ENCODE data around the gene CLMP. TPM values are rescaled to one million over a fixed set of nuclear protein-coding genes. Genes with fewer than 3 reads are reported as not detected.

Gene CLMP
- total RNA-seq, 1 donor from 2014 or later: 6.6 TPM

DNA sequence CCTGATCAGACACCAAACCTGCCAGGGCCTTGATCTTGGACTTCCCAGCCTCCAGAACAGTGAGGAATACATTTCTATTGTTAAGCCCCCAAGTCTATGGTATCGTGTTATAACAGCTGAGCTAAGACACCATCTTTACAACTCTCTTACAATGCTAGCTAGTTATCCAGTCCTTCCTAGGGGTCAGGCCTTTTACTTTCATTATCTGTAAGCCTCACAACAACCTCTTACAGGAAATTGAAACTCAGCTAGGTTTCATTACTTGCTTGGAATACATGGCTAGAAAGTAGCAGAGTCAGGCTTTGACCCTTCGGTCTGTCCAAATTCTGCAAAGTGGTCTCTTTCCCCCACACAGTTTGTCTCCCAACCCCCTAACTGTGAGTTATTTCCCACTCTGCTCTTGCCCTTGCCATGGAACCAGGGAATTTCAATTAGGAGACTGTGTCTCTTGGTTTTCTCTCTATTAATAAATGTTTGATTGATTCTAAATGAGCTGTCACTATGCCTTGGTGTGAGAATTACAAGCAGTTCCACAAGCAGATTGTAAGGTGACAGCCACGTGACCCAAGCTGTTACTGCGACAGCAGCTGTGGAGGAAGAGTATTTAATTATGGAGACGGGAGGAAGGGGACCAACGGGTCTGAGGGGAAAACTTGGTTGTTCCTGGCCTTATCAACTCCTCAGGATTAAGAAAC lies 38.4 kb upstream of the CLMP start:
- H3K27me3 Mint-ChIP-seq (ENCODE audit: low read depth): peaks cover 3% of the 10 kb centered on the region
- H3K36me3 Mint-ChIP-seq (ENCODE audit: low read depth): no peaks in the 10 kb centered on the region
- DNase-seq (ENCODE audit: low spot score): no peak
- TF ChIP-seq CTCF (IDR thresholded peaks at IDR 0.05): no peak
- peaks cover 20% of the 10 kb centered on the region for H3K4me1 Mint-ChIP-seq (ENCODE audit: low read depth)
- no peak overlapping the region for H3K27ac Mint-ChIP-seq (ENCODE audit: unreplicated experiment)
- no peaks in the 10 kb centered on the region for H3K9me3 Mint-ChIP-seq (ENCODE audit: low read depth)
- H3K4me3 Mint-ChIP-seq (ENCODE audit: unreplicated experiment): no peak overlapping the region

- no peak for TF ChIP-seq CTCF (IDR thresholded peaks at IDR 0.05)
Observed at GRCh38 chr11:123231777-123232176, 36.7 kb upstream of the CLMP start.

GRCh38 chr11:123231256-123231655 lies 36.2 kb upstream of the CLMP start:
- no peak for DNase-seq (ENCODE audit: low spot score)
- Mint-ChIP-seq H3K4me1 (ENCODE audit: low read depth) (peaks cover 20% of the 10 kb centered on the region), H3K4me3 (ENCODE audit: unreplicated experiment) (no peak overlapping the region), H3K9me3 (ENCODE audit: low read depth) (no peaks in the 10 kb centered on the region), H3K27ac (ENCODE audit: unreplicated experiment) (no peak overlapping the region), H3K36me3 (ENCODE audit: low read depth) (no peaks in the 10 kb centered on the region), H3K27me3 (ENCODE audit: low read depth) (peaks cover 3% of the 10 kb centered on the region)
- no peak for TF ChIP-seq CTCF (IDR thresholded peaks at IDR 0.05)

More at GRCh38 chr11:123231777-123232176, 36.7 kb upstream of the CLMP start:
- no peak overlapping the region for H3K4me3 Mint-ChIP-seq (ENCODE audit: unreplicated experiment)
- no peaks in the 10 kb centered on the region for H3K36me3 Mint-ChIP-seq (ENCODE audit: low read depth)
- no peaks in the 10 kb centered on the region for H3K9me3 Mint-ChIP-seq (ENCODE audit: low read depth)
- no peak overlapping the region for H3K27ac Mint-ChIP-seq (ENCODE audit: unreplicated experiment)
- peaks cover 3% of the 10 kb centered on the region for H3K27me3 Mint-ChIP-seq (ENCODE audit: low read depth)
- DNase-seq (ENCODE audit: low spot score): no peak
- peaks cover 20% of the 10 kb centered on the region for H3K4me1 Mint-ChIP-seq (ENCODE audit: low read depth)

GRCh38 chr11:123230346-123230745 lies 35.3 kb upstream of the CLMP start:
- H3K4me3 Mint-ChIP-seq (ENCODE audit: unreplicated experiment): no peak overlapping the region

More at GRCh38 chr11:123230346-123230745, 35.3 kb upstream of the CLMP start:
- H3K36me3 Mint-ChIP-seq (ENCODE audit: low read depth): no peaks in the 10 kb centered on the region
- no peak for DNase-seq (ENCODE audit: low spot score)
- peaks cover 12% of the 10 kb centered on the region for H3K4me1 Mint-ChIP-seq (ENCODE audit: low read depth)
- TF ChIP-seq CTCF (IDR thresholded peaks at IDR 0.05): no peak
- no peak overlapping the region for H3K27ac Mint-ChIP-seq (ENCODE audit: unreplicated experiment)
- peaks cover 10% of the 10 kb centered on the region for H3K27me3 Mint-ChIP-seq (ENCODE audit: low read depth)
- H3K9me3 Mint-ChIP-seq (ENCODE audit: low read depth): no peaks in the 10 kb centered on the region

All from chondrocyte (in vitro differentiated cells).